Measurements from ENCODE around the gene KRTAP5-1.

Gene KRTAP5-1

DNA sequence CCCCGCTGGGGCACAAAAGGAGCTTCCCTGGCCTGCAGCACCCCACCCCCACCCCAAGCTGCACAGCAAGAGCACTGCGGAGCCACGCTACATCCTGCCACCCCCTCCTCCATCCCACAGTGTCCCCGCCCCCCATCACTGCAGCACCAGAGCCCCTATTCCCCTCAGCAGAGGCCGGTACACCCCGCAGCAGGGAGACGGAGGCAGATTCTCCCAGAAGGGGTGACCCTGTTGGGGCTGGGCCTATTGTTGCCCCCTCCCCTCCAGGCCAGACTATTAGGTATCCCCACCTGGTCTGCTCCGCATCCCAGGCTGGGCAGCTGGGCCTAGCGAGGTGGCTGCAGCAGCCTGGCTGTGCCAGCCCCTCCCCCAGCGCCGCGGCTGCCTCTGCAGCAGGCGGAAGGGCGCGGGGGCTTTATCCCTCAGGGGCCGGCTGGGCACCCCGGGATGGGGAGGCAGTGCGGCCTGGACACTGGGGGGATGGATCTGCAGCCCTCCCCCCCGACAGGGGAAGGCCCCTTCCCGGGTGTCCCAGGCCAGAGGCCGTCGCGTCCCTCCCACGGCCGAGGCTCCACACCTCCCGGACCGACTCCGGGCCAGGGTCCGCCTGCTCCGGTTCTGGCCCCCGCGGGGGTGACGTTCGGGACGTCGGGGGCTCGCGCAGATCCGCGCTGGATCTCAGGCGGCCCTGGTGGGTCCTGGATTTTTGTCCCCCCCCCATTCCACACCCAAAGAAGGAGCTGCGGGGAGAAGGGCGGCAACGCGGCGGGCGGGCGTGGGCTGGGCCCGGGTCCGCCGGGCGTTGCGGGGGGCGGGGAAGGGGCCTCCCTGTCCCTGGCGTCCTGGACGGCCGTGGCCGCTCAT is 14.0 kb downstream of the KRTAP5-1 start:
- DNase-seq (ENCODE audit: low read depth), result no peak

DNA sequence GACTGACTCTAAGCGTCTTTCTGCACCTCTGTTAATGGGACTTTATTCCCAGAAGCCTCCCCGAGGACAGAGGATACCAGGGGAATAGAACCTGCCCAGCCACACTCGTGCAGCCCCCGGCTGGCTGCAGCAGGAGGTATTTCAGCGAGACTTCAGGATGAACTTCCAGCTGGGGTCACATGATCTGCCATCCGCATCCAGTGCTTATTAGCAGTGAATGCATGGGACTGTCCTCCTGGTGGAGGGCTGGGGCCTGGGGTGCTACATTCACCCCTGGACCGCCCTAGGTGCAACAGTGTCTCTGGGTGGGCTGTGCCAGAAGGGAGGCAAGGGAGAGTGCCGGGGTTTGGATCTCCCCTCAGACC is 14.6 kb downstream of the KRTAP5-1 start:
- no peak for DNase-seq (ENCODE audit: low read depth)

DNA sequence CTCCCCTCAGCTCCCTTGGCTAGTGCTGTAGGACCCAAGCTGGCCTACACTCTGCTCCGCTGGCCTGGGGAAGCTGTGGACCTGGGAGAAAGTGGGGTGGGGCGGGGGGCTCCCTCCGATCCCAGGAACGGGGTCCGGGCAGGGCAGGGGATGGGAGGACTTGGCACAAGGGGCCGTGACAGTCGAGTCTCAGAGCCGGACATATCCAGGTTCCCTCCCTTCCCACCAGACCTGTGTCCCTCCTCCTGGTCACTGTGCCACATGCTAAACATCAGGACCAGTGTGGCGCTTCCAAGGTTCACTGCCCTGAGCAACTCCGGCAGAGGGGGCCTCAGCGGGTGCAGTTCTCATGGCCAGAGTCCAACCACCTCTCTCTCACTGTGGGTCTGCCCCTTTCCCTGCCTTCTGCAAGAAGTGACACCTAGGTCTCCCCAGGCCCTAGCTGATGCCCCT is 15.1 kb downstream of the KRTAP5-1 start:
- no peak for DNase-seq (ENCODE audit: low read depth)

DNA sequence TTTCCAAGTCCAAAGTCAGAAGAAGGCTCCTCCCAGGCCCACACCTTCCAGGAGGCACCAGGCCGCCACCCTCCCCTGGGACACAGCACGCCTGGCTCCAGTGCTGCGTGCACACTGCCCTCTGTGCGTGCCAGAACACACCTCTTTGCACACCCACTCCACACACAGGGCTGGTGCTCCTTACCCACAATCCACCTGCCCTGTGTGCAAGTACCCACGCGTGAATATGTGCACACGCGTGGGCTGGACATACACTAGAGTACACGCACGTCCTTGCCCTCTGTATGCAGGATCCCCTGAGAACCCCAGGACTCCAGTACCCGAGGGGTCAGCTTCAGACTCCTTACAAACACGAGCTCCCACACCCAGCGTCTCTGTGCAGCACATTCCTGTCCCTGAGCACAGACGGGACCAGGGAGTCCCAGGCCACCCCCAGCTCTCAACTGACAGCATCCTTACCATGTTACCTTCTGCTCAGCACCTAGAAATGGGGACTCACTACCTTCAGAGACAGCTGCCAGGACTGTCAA is 15.8 kb downstream of the KRTAP5-1 start:
- DNase-seq (ENCODE audit: low read depth), result no peak

DNA sequence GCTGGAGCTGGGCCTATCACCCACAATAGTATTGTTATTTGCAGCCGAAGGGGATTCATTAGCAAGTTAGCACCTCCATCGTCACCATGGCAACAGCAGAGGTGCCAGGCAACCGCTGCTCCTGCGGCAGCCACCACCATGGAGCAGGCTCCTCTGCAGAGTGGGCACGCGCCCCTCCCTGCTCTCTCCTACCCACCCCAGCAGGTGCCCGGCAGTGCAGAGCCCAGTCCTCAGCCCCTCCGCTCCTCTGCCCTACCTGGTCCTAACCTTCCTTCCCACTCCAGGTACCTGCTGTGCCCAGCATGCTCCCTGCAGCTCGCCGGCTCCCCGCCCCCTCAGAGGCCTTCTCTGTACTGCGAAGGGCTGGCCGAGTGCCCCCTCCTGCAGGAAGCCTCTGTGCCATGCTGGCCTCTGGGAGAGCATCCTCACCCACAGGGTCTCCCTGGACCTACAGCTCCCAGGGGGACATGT is 16.6 kb downstream of the KRTAP5-1 start:
- DNase-seq (ENCODE audit: low read depth), result no peak

DNA sequence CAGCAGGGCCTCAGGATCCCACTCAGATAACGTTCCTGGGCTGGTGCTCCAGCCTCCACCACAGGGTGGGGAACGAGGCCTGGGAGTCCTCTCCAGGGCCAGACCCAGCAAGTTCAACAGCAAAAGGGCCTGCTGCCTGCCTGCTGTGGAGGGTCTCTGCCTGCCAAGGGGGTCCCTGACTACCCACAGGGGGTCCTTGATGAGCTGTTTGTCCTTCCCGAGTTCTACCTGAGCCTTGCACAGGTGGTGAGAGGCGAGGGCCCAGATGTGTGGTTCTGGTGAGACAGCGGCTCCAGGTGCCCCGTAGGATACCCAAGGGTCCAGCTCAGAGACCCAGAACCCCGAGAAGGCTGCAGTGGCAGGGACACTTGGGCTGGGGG is 17.4 kb downstream of the KRTAP5-1 start:
- no peak for DNase-seq (ENCODE audit: low read depth)

DNA sequence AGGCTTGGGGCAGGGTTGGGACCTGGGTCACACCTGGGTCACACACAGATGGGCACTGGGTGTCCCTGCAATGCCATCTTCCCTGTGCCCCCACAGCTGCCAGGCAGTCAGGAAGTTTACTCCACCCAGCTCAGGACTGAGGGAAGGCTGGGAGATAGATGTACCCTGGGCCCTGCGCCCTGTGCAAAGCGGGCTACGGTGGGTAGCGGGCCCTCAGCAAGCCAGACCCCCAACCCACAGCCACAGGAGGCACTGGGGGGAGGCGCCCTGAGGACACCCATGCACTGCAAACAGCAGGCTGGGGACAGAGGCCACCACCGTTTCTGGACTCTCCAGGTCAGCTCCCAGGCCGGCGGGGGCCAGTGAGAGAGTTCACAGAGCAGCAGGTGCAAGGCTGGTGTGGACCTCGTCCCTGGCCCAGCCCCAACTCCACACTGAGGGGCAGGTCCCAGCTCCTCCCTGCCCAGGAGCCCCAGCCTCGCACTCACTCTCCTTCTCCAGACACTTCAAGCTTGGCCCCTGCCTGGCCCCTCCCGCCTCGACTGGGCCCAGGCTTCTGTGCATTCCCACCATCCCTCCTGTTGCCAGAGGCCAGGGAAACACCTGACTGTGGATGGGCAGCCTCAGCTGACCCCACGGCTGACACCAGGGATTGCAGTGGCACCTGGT is 17.9 kb downstream of the KRTAP5-1 start:
- no peak for DNase-seq (ENCODE audit: low read depth)

DNA sequence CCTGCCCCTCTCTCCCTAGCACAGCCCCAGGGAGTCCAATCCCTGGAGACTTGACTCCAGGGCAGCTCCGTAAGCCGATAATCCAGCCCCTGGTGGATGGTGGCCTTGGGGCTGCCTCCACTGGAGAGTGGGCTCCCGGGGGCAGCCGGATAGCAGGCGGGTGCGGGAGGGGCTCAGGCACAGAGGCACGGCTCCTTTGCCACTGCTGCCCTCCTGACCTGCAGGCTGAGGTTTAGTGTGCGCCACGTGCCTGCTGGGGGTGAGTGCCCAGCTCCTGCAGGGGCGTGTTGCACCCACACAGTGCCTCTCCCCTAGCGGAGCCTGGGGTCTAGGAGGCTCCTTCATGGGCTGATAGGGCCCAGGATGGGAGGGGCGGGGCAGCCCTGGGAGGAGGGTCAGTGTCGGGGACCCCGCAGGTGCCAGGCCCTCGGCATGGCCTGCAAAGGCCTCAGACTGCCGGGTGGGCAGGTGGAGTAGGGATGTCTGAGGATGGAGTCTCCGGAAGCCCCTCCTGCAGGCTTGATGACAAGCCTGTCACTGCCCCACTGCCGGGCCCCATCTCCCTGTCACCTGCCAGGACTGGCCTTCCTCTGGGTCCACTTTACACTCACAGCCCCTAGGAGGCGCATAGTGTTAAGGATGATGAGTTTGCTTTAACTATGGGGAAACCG is 18.6 kb downstream of the KRTAP5-1 start:
- DNase-seq (ENCODE audit: low read depth), result no peak

DNA sequence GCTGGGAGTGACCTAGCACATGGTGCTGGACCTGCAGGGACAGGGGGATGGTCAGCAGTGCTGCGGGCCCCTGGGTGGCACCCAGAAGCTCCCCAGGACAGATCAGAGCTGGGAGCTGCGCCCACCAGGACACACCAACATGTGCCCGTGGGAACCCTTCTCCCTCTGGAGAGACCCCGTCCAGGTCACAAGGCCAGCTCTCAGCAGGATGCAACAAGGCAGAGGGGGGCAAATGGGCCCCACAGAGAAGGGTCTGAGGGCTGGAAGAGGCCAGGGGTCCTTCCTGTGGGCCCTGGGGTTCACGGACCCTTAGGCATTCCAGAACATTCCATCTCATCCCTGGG is 19.2 kb downstream of the KRTAP5-1 start:
- DNase-seq (ENCODE audit: low read depth), result no peak

DNA sequence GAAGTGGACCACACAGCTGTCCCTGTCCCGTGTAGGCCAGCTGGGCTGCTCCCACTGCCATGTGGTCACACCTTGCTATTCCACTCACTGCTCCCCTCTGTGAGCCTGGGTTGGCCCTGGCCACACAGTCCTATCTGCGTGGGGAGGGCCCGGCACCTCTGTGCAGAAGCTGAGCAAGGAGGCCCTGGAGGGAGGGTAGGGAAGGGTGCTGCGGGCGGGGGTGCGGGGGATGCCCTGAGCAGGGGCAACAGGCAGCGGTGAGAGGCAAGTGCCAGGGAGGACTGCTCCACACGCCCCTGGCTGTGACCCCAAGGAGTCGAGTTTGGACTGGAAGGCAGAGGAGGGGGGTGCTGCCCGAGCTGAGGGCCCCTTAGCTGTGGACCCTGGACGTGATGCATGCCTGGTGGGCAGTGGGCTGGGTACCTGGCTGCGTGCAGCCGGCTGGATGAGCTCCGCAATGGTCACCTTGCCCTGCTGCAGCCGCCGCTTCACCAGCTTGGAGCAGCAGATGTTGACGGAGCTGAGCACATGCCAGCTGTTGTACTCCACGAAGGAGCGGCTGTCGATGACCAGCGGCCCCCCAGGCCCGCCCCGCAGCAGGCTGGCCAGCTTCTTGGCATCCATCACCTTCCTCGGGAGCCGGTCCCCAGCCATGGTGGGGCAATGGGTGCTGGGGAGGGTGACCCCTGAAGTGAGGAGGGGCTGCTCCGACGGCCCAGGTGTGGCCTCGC is 19.7 kb downstream of the KRTAP5-1 start:
- DNase-seq (ENCODE audit: low read depth), result no peak

DNA sequence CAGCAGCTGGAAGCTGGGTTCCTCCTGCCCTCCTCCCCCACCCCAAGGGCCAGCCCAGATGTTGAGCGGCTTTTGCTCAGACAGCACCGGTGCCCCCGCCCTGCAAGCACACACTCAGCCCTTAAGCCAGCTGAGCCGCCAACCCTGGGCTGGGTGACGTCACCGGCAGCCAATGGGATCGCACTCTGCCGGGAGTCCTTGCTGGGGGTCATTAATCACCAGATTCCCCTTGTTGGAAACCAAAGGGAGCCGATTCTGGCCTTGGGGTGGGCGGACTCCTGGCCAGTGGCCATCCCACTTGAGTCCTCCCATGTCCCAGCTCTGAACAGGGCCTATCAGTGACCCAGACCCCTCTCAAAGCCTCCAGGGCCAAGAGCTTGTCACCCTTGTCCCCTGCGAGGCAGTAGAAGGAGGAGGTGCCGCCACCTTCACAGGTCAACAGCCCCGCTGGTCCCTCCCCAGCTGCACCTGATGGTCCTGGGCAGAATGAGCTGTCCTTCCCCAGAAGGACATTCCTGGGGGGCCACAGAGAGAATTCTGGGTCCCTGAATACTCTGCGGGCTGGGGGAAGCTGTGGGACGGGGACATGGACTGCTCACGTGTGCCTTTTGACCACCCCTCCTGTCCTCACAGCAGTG is 20.4 kb downstream of the KRTAP5-1 start:
- peak; percentile 85 for DNase-seq (ENCODE audit: low read depth)

DNA sequence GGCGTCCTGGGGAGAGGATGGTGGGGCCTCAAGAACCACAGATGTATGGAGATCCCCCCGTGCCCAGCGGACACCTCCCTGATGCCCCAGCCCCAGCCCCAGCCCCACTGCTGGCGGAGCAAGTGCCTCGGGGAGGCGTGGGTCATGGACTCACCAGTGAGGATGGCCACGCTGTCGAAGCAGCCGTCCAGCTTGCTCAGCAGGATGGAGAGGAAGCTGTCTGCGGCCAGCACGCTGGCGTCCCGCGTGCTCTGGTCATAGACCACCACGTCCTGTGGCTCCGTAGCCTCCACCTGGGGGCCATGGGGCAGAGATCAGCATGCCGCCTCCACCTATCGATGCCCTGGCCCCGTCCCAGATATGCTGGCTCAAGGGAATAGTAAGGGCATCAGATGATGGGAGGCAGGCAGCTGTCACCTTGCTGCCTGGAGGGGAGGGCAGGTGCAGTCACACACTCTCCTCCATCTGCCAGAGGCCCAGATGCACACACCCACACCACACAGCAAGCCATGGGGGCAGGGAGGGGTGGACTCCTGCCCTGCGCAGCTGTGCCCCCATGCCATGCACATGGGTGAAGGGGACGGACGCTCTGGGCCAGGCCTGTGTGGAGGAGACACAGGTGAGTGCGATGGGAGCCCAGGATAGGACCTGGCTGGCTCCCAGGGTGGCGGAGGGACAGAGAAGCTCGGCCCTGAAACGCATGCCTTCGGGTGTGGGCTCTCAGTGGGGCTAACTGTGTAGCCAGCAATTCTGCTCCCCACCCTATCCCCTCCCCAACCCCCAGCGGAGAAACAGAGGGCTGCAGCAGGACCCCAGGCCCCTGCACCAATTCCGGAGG is 21.2 kb downstream of the KRTAP5-1 start:
- no peak for DNase-seq (ENCODE audit: low read depth)

DNA sequence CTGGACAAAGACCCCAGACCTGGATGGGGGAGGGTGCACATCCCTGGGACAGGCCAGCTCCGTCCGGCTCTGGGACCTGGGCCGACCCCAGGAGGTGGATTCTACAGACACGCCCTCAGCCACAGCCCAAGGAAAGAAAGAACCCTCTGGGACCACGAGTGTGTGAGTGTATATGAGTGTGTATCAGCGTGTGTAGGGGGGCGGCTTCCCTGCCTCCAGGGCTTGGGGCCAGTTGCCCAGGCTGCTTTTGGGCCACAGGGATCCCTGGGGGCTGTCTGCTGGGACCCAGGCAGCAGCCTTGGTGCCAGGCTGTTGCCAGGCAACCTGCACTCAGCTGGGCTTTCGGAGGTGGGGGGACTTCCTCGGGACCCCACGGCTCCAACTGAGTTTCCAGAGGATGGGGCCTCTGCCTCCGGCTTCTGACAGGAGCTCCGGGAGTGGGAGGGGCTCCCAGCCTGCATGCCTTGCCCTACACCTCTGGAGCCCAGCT is 21.9 kb downstream of the KRTAP5-1 start:
- no peak for DNase-seq (ENCODE audit: low read depth)

DNA sequence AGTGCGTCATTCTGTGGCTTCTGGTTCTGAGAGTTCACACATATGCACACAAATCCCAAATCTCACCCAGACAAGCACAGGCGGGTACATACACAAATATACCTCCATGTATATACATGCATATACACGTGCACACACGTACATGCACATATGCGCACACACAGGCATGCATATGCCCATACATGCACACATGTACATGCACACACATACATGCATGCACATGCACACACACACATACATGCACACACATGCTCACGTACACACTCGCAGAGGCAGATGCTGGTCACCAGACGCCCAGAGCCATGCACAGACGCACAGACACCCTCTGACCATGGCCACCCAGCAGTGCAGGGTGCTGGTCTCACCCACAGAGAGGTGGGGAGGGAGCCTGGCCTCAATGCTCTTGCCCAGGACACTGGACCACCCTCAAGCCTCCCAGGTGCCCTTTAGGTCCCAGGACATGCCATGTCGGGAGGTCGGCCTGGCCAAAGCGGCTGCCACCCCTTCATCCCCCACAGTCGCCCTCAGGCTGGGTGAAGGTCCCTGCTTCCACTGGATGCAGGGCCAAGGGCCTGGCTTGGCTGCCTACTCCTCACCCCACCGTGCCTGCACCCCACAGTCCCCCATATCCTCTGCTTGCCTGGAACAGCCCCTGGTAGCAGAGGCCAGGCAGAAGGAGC is 22.5 kb downstream of the KRTAP5-1 start:
- no peak for DNase-seq (ENCODE audit: low read depth)

DNA sequence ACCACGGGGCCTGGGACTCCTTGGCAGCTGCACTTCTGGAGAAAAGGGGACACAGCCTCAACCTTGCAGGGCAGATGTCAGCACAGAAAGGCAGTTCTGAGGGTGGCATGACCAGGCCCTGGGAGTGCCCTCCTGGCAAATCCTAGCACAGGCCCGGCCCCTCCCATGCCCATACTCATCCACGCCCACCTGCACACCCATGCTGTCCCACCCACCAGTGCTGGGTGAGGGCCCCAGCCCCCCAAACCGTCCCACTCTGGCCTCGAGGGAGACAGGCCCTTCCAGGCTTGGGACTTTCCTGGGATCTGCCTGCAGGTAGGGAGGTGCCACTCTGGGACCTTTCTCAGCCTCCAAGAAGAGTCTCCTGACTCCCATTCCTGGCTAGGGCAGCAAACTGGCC is 23.1 kb downstream of the KRTAP5-1 start:
- DNase-seq (ENCODE audit: low read depth), result no peak

DNA sequence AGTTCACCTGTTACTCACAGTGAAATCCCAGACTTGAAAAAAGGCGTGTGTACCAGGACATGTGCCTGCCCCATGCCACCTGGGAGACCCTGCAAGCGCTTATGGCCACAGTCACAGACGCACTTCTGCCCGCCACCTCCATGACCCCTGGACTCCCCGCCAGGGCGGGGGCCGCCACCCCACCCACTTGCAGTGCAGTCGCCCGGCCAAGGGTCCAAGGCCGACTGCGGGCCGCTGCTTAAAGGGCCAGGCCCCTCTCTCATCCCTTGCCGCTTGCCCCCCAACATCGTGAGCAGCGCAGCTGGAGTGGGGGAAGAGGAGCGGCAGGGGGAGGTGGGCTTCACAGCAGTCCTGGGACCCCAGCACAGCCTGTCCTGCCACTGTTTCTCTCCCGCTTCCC is 23.8 kb downstream of the KRTAP5-1 start:
- no peak for DNase-seq (ENCODE audit: low read depth)

DNA sequence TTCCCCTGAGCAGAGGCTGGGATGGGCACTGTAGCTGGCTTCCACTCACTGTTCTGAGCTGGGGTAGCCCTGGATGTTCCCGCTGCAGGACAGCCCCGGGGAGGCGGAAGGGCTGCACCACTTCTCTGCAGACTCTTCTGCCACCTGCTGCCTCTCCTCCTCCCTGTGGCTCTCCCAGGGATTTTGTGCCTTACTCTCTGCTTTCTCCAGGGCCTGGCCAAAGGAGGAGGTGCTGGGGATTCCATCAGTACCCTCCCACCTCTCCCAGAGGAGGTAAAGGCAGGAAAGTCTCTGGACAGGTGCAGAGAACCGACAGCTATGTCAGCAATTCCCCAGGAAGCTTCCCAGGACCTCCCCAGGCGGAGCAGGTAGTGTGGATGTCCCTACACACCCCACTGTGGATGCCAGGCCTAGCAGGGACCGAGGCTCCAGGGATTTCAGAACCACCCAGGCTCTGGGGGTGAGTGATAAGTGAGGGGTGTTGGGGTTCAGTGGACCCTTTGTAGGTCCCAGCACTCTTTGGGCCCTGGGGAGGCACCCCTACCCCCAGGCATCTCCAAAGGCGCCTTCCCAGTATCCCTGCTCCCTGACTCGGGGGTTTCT is 24.3 kb downstream of the KRTAP5-1 start:
- no peak for DNase-seq (ENCODE audit: low read depth)

DNA sequence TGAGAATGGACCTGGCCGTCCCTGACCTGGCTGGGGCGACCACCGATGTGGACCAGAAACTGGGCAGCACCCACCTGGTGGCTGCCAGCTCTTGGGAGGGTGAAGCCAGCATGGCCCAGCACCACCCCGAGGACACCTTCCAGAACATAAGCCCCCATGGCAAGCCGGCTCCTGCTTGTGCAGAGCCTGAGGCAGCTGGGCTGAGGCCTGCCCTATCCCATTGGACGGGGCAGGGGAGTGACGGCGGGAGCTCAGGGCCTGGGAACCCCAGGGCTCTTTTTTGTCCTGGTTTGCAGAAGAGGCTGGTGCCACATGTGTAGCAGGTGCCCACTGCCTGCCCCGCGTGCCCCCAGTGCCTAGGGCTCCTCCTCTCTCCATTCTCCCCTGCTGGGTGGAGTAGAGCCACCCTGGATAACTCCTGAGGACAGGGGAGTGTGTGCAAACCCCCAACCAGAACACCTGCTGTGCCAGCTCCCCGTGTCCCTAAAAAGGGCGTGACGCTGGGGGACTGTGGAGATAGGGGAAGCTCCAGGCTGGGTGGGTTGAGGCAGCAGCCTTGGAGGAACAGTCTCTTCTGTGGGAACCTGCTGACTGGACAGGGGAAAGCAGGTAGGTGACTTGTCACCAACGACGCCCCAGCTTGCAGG is 25.0 kb downstream of the KRTAP5-1 start:
- no peak for DNase-seq (ENCODE audit: low read depth)
